CD4-positive, alpha-beta T cell treated with Interleukin-4 for 4 hours (primary cell): Measurements from ENCODE around the gene ADCY10.
"Not testable (repeated sequence)": the region's sequence is repeated elsewhere in the genome, so short reads cannot be mapped to it uniquely, and the experiment has no call there.

Experiments used
- DNase-seq: peaks from one replicate; pipeline ENCODE4 v3.0.0-alpha.2; 2020

Gene ADCY10

DNA sequence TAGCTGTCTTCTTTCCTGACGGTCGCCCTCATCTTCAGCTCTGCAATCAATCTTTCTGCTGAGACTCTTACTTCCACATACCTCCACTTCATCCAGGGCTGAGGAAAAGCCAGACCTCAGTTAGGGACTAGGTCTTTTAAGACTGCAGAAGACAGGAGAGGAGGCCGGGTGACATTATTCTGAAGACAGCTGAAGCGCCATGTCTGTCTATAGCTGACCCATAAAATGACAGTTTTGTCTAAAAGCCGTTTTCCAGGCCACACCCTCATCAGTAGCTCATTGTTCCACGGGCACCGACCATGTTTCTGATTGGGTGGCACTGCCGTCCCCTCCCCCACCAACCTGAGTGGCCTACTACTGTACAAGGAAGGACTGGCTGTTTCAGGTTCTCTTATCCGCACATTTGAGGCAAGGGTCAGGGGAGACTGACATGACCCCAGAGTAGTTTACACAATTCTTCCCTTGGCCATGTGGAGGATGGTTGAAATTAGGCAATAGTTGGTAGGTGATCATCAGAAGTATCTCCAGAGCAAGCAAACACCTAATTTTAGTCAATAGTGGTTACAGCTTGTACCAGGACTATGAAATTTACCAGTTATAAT lies at the start of gene ADCY10:
Gene ADCY10 (minus strand): TSS at position 240 of the 602 bp plus-strand sequence. CDS start 8,994 bp downstream, outside the sequence.
- no peak for DNase-seq

DNA sequence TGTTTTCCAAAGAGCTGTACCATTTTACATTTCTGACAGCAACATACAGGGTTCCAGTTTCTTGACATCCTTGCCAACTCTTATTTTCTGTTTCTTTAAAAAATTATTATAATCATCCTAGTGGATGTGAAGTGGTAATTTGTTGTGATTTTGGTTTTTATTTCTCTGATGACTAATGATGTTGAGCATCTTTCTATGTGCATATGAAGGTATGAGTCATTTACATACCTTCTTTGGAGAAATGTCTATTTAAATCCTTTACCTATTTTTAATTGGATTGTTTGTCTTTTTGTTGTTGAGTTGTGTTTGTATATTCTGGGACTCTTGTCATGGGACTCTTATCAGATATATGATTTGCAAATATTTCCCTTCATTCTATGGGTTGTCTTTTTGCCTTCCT lies 43.8 kb upstream of the ADCY10 start:
- DNase-seq = no peak

- DNase-seq = no peak
Observed at GRCh38 chr1:167955915-167956314, 42.0 kb upstream of the ADCY10 start.

DNA sequence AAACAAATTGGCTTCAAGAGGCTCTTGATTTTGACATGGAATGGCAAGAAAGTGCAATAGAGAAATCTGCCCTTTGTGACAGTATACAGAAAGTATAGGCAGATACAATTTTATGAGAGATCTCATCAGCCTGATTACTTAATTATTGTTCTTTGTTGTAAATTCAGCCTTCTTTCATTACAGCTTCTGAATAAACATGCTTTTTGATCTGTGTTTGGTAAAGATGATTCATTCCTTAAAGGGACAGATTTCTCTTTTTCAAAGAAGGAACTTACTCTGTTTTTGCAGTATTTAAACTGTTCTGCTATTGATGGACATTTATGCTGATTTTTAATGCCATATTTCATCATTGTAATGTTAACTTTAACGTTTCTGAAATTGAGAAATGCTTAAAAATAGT lies 36.6 kb upstream of the ADCY10 start:
- DNase-seq = no peak

DNA sequence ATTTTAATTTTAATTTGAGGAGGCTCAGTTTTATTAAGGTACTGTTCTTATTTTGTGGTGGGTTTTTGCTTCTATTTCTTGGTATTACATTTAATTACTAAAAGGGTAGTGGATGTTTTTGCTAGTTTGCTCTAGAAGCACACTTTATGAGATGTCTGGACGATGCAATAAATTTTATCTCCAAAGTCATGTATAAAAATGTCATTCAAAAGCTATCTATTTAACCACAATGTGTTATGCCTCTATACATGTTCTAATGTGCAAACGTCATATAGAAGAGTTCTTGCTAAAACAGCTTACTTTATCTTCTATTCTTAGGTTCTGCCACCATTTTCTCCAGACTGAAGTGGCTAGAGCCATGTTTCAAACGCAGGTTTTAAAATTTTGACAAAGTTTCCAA lies 35.9 kb upstream of the ADCY10 start:
- no peak for DNase-seq

DNA sequence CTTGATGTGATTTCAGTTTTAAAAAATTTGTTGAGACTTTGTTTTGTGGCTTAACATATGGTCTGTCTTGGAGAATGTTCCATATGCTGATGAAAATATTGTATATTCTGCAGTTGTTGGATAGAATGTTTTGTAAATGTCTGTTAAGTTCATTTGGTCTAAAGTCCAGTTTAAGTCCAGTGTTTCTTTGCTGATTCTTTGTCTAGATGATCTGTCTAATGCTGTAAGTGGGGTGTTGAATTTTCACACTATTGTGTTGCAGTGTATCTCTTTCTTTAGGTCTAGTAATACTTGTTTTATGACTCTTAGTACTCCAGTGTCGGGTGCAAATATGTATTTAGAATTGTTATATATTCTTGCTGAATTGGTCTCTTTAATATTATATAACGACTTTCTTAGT lies 33.8 kb upstream of the ADCY10 start:
- no peak for DNase-seq

- no peak for DNase-seq
Observed at GRCh38 chr1:167943541-167943940, 29.6 kb upstream of the ADCY10 start.

- DNase-seq = no peak
Observed at GRCh38 chr1:167940264-167940663, 26.3 kb upstream of the ADCY10 start.

- DNase-seq = no peak
Observed at GRCh38 chr1:167938080-167938636, 24.2 kb upstream of the ADCY10 start.

DNA sequence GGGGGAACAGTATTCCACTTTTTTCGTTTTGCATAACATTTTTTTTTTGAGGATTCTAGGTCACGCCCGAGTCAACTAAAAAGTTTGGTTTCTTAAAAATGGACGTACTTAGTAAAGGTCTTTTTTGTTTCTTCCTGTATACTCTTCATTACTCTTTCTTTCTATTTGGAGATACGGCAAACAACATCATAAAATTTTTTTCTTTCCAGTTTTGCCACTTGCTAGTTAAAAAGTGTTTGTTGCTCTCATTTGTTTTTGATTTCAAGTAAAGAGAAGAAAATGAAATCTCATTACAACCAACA lies 23.7 kb upstream of the ADCY10 start:
- DNase-seq = no peak

DNA sequence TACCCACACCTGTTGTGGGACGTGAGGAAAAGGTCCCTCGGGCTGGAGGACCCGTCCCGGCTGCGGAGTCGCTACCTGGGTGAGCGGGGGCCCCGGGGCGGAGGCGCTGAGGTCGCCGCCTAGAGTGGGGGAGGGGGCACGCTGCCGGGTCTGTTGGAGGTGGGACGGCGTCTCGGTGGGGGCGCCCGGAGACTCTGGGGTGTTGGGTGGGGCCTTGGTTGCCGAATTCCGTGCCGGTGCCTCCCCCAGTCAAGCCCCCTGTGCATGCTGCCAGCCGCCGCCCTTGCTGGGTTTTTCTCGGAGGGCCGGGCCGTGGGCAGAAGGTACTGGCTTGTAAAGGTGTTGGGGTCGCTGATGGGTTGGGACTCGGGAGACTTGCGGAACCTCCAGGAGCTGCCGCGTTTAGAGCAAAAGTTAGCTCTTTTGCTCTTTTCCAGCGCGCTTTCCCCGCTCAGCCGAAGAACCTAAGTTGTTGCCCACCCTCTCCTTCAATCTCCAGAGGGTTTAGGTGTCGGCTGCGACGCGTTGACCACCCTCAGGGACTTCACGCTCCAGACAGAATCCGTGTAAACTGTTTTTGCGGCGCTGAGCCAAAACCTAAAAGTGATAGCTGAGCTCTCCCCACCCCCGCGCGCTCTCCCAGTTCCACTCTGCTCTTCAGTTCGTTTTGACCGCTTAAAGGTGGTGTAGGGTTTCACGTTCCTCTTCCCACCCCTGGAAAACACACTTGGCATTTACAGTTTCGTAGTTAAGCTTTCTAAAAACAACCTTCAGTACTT lies 23.2 kb upstream of the ADCY10 start, which contains the start of gene MPC2:
Gene MPC2 (minus strand): TSS at position 143 of the 779 bp plus-strand sequence. CDS start 1,231 bp downstream, outside the sequence.
- DNase-seq = peak; percentile 54

GRCh38 chr1:167936068-167936929 lies 22.4 kb upstream of the ADCY10 start, which contains the start of gene DCAF6:
TSS of gene DCAF6 (plus strand) at chr1:167936683. CDS start at chr1:167936912, 229 bp downstream.
- peak; percentile 99 for DNase-seq

GRCh38 chr1:167935216-167936067 lies 21.5 kb upstream of the ADCY10 start:
- peak; percentile 31 for DNase-seq

DNA sequence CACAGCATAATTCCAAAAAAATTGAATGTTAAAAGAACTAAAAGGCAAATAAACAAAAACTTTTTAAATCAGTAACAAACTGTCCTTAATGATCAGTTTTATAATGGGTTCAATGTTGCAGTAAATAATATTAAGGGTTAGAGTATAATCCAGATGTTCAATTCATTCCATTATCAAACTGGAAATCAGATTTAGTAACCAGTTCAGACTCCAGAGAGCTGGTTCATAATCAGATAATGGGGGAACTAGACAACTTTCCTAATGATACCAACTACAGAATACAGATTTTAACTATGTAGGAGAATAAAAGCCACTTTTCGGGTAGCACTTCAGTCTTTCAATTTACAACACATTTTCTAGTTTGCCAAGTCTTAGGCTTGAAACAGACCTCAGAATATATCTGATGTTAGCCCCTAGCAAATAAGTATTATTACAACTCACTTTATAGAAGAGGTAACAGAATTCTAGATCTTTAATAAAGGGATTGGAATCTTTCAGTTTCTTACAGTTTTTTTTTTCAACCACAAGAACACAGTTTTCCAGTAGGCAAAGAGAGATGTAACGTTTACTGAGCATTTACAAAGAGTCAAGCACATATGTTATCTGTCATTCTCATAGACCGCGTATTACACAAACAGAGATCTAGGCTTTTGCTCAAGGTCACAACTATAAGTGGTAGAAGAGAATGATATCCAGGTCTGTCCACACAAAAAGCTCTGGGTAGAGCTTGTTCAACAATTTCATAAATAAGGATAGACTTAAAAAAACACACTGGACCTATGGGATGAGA lies 20.7 kb upstream of the ADCY10 start:
- DNase-seq = no peak

GRCh38 chr1:167933788-167934187 lies 19.9 kb upstream of the ADCY10 start:
- DNase-seq = no peak

GRCh38 chr1:167929725-167930124 lies 15.8 kb upstream of the ADCY10 start:
- DNase-seq = no peak

GRCh38 chr1:167928919-167929318 lies 15.0 kb upstream of the ADCY10 start:
- DNase-seq = not testable (repeated sequence)

- DNase-seq = no peak
Observed at GRCh38 chr1:167928457-167928852, 14.5 kb upstream of the ADCY10 start.

GRCh38 chr1:167927046-167927754 lies 13.3 kb upstream of the ADCY10 start:
- no peak for DNase-seq

GRCh38 chr1:167926486-167926997 lies 12.6 kb upstream of the ADCY10 start:
- DNase-seq = no peak
